Keratinocyte (primary cell): ENCODE measurements around the gene BRIP1. TPM values are rescaled to one million over a fixed set of nuclear protein-coding genes. Genes with fewer than 3 reads are reported as not detected.

ENCODE experiments used
- DNase-seq: peaks from one replicate; pipeline ENCODE4 v3.0.0-alpha.2; 2011; ENCODE audit warnings: low read depth, missing footprints, low spot score
- FAIRE-seq: peaks from 2 replicates; lab custom pipeline; 2011; peaks lifted over from hg19 to GRCh38; lab: Jason Lieb, UNC
- H2AFZ ChIP-seq: 2 replicates; pipeline ENCODE4 v1.6.0; 2012; ENCODE audit warnings: low read length, control low read depth, inconsistent platforms; ENCODE audit not compliant: control insufficient read depth
- H3K27ac ChIP-seq: 2 replicates; pipeline ENCODE4 v1.5.1; 2011; ENCODE audit warnings: low read length; ENCODE audit not compliant: control insufficient read depth, insufficient read depth
- H3K27me3 ChIP-seq: 3 replicates; pipeline ENCODE4 v1.6.0; 2011; ENCODE audit warnings: low read length; ENCODE audit not compliant: control insufficient read depth, insufficient read depth; ENCODE audit errors: extremely low read depth
- H3K36me3 ChIP-seq, 2 experiments: 2 replicates in 1 of 2; 3 replicates in 1 of 2; pipeline ENCODE4 v1.5.1; 2011; ENCODE audit warnings: low read length in 2 of 2, mild to moderate bottlenecking in 1 of 2; ENCODE audit not compliant: control insufficient read depth in 2 of 2, insufficient read depth in 2 of 2; ENCODE audit errors: extremely low read depth in 1 of 2
- H3K4me1 ChIP-seq: 3 replicates; pipeline ENCODE4 v1.5.1; 2011; ENCODE audit warnings: low read length; ENCODE audit not compliant: control insufficient read depth, insufficient read depth; ENCODE audit errors: extremely low read depth
- H3K4me2 ChIP-seq: 3 replicates; pipeline ENCODE4 v1.6.0; 2011; ENCODE audit warnings: low read depth, low read length; ENCODE audit not compliant: control insufficient read depth, insufficient read depth; ENCODE audit errors: extremely low read depth
- H3K4me3 ChIP-seq, 3 experiments: fragments of 200-600 bp in 1 of 3; sonication (generic) in 1 of 3; 2 replicates in 2 of 3; 3 replicates in 1 of 3; pipeline ENCODE4 v1.5.1; 2011 to 2016; ENCODE audit warnings: low read length in 3 of 3, mild to moderate bottlenecking in 3 of 3, control low read depth in 2 of 3, inconsistent platforms in 1 of 3, low read depth in 1 of 3, mixed read lengths in 1 of 3, mixed run types in 1 of 3, moderate library complexity in 1 of 3; ENCODE audit not compliant: control insufficient read depth in 2 of 3, insufficient read depth in 2 of 3; ENCODE audit errors: extremely low read depth in 1 of 3
- H3K79me2 ChIP-seq: 2 replicates; pipeline ENCODE4 v1.6.0; 2012; ENCODE audit warnings: low read length; ENCODE audit not compliant: control insufficient read depth, insufficient read depth
- H3K9ac ChIP-seq: 3 replicates; pipeline ENCODE4 v1.6.0; 2011; ENCODE audit warnings: low read length; ENCODE audit not compliant: control insufficient read depth, insufficient read depth; ENCODE audit errors: extremely low read depth
- H3K9me1 ChIP-seq: 3 replicates; pipeline ENCODE4 v1.6.0; 2011; ENCODE audit warnings: low read length; ENCODE audit not compliant: control insufficient read depth, insufficient read depth; ENCODE audit errors: extremely low read depth
- H3K9me3 ChIP-seq: 2 replicates; pipeline ENCODE4 v1.5.1; 2012; ENCODE audit warnings: low read depth, low read length; ENCODE audit not compliant: control insufficient read depth
- H4K20me1 ChIP-seq: 3 replicates; pipeline ENCODE4 v1.6.0; 2011; ENCODE audit warnings: low read length; ENCODE audit not compliant: control insufficient read depth, insufficient read depth; ENCODE audit errors: extremely low read depth
- EZH2 ChIP-seq: IDR thresholded peaks from one replicate; pipeline ENCODE4 v1.6.1; 2012; ENCODE audit warnings: inconsistent platforms, mild to moderate bottlenecking, low read length, moderate library complexity
- dilution Hi-C: fragments of 300-500 bp; cut with MboI; formaldehyde crosslinking; loops from one replicate; pipeline ENCODE4 v1.7.0; 2020; ENCODE audit warnings: low sequenced_read_pairs; ENCODE audit not compliant: extremely low pct_ligation_motif_present
- polyA plus RNA-seq, 5 experiments: library from polyadenylated mRNA; depleted of rRNA in 3 of 5; stranded (reverse) in 3 of 5; stranded (forward) in 1 of 5; unstranded in 1 of 5; fragments of >200 nt; gene quantifications; 1 replicate in 1 of 5; 2 replicates in 3 of 5; 3 replicates in 1 of 5; pipeline versions ENCODE4 v1.2.1 to v1.2.3, GENCODE V29; 2011 to 2012; ENCODE audit warnings: missing spikeins in 2 of 5, low read depth in 1 of 5, low replicate concordance in 1 of 5
- TF ChIP-seq, protein P1 (sequence below), 3 experiments: IDR thresholded peaks in 1 of 3; conservative IDR thresholded peaks in 1 of 3; optimal IDR thresholded peaks in 1 of 3; 2 replicates in 2 of 3; 3 replicates in 1 of 3; pipeline versions ENCODE3 to v1.5.1; 2011; ENCODE audit warnings: low read length in 3 of 3, mild to moderate bottlenecking in 3 of 3, moderate library complexity in 2 of 3, control low read depth in 1 of 3, inconsistent platforms in 1 of 3; ENCODE audit not compliant: insufficient read depth in 2 of 3; ENCODE audit errors: extremely low read depth in 1 of 3

BRIP1 gene
- polyA plus RNA-seq, 1 donor (not counting 4 experiments of a cell fraction or from before 2014, with no cell fraction given): 4.0 TPM

DNA sequence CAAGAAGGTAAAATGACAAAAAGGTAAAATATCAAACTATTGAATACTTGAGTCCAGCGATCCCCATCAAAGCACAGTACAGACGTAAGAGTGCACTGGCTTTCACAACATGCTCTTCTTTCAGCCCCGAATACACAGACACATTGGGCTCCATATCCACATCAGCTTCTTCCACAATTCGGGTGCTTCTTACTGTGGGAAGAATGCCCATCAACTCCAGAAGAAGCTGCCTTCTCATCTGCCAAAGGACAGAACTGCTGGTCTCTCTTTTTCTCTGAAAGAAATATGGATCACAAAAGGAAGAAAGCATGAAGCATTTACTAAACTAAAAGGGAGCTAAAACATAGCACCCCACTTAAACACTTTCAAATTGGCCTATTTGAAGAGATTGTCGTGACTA, 44.0 kb upstream of the BRIP1 start:
- Histone ChIP-seq H3K4me2 (no peak overlapping the region), H3K79me2 (no peaks in the 10 kb centered on the region), H3K4me3 (no peak overlapping the region), H2AFZ (no peak overlapping the region), H3K9me3 (no peaks in the 10 kb centered on the region), H4K20me1 (no peaks in the 10 kb centered on the region), H3K27me3 (no peaks in the 10 kb centered on the region), H3K9me1 (no peaks in the 10 kb centered on the region), H3K9ac (no peak overlapping the region), H3K36me3 (peaks cover 13 to 14% of the 10 kb centered on the region in 2 experiments), H3K4me1 (no peaks in the 10 kb centered on the region), H3K27ac (no peak overlapping the region)
- dilution Hi-C loops: no loop called here
- DNase-seq (no peak), FAIRE-seq (no peak)
- TF ChIP-seq, protein P1, sequence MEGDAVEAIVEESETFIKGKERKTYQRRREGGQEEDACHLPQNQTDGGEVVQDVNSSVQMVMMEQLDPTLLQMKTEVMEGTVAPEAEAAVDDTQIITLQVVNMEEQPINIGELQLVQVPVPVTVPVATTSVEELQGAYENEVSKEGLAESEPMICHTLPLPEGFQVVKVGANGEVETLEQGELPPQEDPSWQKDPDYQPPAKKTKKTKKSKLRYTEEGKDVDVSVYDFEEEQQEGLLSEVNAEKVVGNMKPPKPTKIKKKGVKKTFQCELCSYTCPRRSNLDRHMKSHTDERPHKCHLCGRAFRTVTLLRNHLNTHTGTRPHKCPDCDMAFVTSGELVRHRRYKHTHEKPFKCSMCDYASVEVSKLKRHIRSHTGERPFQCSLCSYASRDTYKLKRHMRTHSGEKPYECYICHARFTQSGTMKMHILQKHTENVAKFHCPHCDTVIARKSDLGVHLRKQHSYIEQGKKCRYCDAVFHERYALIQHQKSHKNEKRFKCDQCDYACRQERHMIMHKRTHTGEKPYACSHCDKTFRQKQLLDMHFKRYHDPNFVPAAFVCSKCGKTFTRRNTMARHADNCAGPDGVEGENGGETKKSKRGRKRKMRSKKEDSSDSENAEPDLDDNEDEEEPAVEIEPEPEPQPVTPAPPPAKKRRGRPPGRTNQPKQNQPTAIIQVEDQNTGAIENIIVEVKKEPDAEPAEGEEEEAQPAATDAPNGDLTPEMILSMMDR (optimal IDR thresholded peaks at IDR 0.05 in 1 of 3, IDR thresholded peaks at IDR 0.05 in 1 of 3, conservative IDR thresholded peaks at IDR 0.05 in 1 of 3; ENCODE audit: extremely low read depth in 1 of 3, insufficient read depth in 2 of 3, low read length in 3 of 3): no peak

DNA sequence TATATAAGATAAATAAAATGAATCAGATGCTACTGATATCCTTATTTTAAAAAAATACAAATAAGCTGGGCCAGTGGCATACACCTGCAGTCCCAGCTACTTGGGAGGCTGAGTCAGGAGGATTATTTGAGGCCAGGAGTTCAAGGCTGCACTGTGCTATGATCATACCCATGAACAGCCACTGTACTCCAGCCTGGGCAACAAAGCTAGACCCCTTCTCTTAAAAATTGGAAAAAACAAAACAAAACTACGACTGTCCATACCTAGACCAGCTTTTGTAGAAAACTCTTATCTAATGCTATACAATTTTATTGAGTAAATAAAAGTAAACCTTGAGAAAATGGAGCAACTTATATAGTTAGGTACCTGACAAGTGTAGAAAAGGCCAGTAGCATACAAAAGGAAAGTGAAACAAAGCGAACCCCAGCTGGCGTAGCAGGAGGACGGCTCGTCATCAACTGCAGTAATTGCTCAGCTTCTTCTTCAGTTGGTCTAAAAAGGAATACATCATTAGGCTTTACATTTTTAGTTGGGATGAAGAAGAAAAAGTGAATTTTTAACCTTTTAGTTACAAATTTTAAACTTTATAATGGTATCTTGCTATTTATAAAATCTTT, 40.9 kb upstream of the BRIP1 start:
- TF ChIP-seq, protein P1 (optimal IDR thresholded peaks at IDR 0.05 in 1 of 3, IDR thresholded peaks at IDR 0.05 in 1 of 3, conservative IDR thresholded peaks at IDR 0.05 in 1 of 3; ENCODE audit: extremely low read depth in 1 of 3, insufficient read depth in 2 of 3, low read length in 3 of 3): no peak
- no peak for TF ChIP-seq EZH2
- no peak overlapping the region for H2AFZ ChIP-seq
- H4K20me1 ChIP-seq: no peaks in the 10 kb centered on the region
- no peak overlapping the region for H3K27ac ChIP-seq
- dilution Hi-C loops: no loop called here
- no peak overlapping the region for H3K4me3 ChIP-seq
- H3K27me3 ChIP-seq: no peaks in the 10 kb centered on the region
- H3K4me1 ChIP-seq: no peaks in the 10 kb centered on the region
- H3K9me3 ChIP-seq: no peaks in the 10 kb centered on the region
- DNase-seq (no peak), FAIRE-seq (no peak)
- no peaks in the 10 kb centered on the region for H3K79me2 ChIP-seq
- peaks cover 7 to 14% of the 10 kb centered on the region in 2 experiments for H3K36me3 ChIP-seq
- no peak overlapping the region for H3K9ac ChIP-seq
- H3K9me1 ChIP-seq: no peaks in the 10 kb centered on the region
- no peak overlapping the region for H3K4me2 ChIP-seq
